Ishikawa (cell line): ENCODE data around the gene BRCA1.

Experiments used
- CEBPB ChIP-seq: IDR thresholded peaks from 2 replicates; pipeline ENCODE4 v1.6.1; 2012
- CREB1 ChIP-seq: IDR thresholded peaks from 2 replicates; pipeline ENCODE4 v1.6.1; 2012; ENCODE audit warnings: low read depth
- EGR1 ChIP-seq: IDR thresholded peaks from 2 replicates; pipeline ENCODE4 v1.6.1; 2012
- EP300 ChIP-seq: IDR thresholded peaks from 2 replicates; pipeline ENCODE4 v1.6.1; 2012; ENCODE audit warnings: borderline replicate concordance
- FOXM1 ChIP-seq: IDR thresholded peaks from 2 replicates; pipeline ENCODE4 v1.6.1; 2012; ENCODE audit warnings: low read depth, borderline replicate concordance
- MAX ChIP-seq: IDR thresholded peaks from 2 replicates; pipeline ENCODE4 v1.6.1; 2012
- NFIC ChIP-seq: IDR thresholded peaks from 2 replicates; pipeline ENCODE4 v1.6.1; 2012
- RAD21 ChIP-seq: IDR thresholded peaks from 2 replicates; pipeline ENCODE4 v1.6.1; 2012; ENCODE audit warnings: low read depth
- REST ChIP-seq: IDR thresholded peaks from 2 replicates; pipeline ENCODE4 v1.6.1; 2012; ENCODE audit warnings: low read depth, mild to moderate bottlenecking
- TAF1 ChIP-seq: IDR thresholded peaks from 2 replicates; pipeline ENCODE4 v1.6.1; 2012; ENCODE audit warnings: low read depth, mild to moderate bottlenecking
- TCF12 ChIP-seq: IDR thresholded peaks from 2 replicates; pipeline ENCODE4 v1.6.1; 2012; ENCODE audit warnings: low read depth
- TEAD4 ChIP-seq: IDR thresholded peaks from 2 replicates; pipeline ENCODE4 v1.6.1; 2012
- USF1 ChIP-seq: IDR thresholded peaks from 2 replicates; pipeline ENCODE4 v1.6.1; 2012
- YY1 ChIP-seq: IDR thresholded peaks from 2 replicates; pipeline ENCODE4 v1.6.1; 2012; ENCODE audit warnings: low read depth
- ZBTB7A ChIP-seq: IDR thresholded peaks from 2 replicates; pipeline ENCODE4 v1.6.1; 2012; ENCODE audit warnings: low read depth

Gene BRCA1

GRCh38 chr17:43129671-43130010 is 4.5 kb upstream of the BRCA1 start:
- no peak for TF ChIP-seq NFIC
- TF ChIP-seq ZBTB7A, result no peak
- no peak for TF ChIP-seq REST
- TF ChIP-seq RAD21, result no peak
- TF ChIP-seq TEAD4, result no peak
- no peak for TF ChIP-seq TAF1
- no peak for TF ChIP-seq YY1
- no peak for TF ChIP-seq MAX
- TF ChIP-seq TCF12, result no peak
- no peak for TF ChIP-seq EP300
- no peak for TF ChIP-seq FOXM1
- no peak for TF ChIP-seq CEBPB
- TF ChIP-seq CREB1, result no peak
- no peak for TF ChIP-seq USF1
- TF ChIP-seq EGR1, result no peak

- TF ChIP-seq TCF12, result no peak
- no peak for TF ChIP-seq EGR1
- no peak for TF ChIP-seq USF1
These were observed 1.7 kb upstream of the BRCA1 start for GRCh38 chr17:43126911-43127290.

- TF ChIP-seq CREB1 (no peak), CEBPB (no peak), ZBTB7A (no peak), TCF12 (no peak)
These were observed 1.1 kb upstream of the BRCA1 start for GRCh38 chr17:43125967-43126910.

GRCh38 chr17:43118679-43119615 is 6.2 kb downstream of the BRCA1 start:
- TF ChIP-seq CREB1, result no peak
- TF ChIP-seq NFIC, result peak; percentile 8; the same call in 1 of the 2 replicates

GRCh38 chr17:43114151-43114552 is 11.0 kb downstream of the BRCA1 start:
- TF ChIP-seq MAX, result no peak
- no peak for TF ChIP-seq CEBPB
- TF ChIP-seq NFIC, result no peak
- TF ChIP-seq YY1, result no peak

GRCh38 chr17:43106552-43106951 is 18.6 kb downstream of the BRCA1 start:
- TF ChIP-seq EGR1, result no peak
- TF ChIP-seq RAD21, result no peak
- no peak for TF ChIP-seq MAX
- TF ChIP-seq FOXM1, result no peak
- no peak for TF ChIP-seq TCF12
- no peak for TF ChIP-seq CREB1
- no peak for TF ChIP-seq CEBPB
- no peak for TF ChIP-seq YY1
- TF ChIP-seq TAF1, result no peak
- TF ChIP-seq TEAD4, result no peak

GRCh38 chr17:43105146-43105545 is 20.0 kb downstream of the BRCA1 start:
- TF ChIP-seq NFIC (no peak), YY1 (no peak), CREB1 (no peak), EP300 (no peak), USF1 (no peak), TEAD4 (no peak), EGR1 (no peak), REST (no peak), RAD21 (no peak), CEBPB (no peak), TCF12 (no peak), MAX (no peak), TAF1 (no peak)
